PC-3 (cell line): Measurements from ENCODE around the gene LSP1. TPM values are rescaled to one million over a fixed set of nuclear protein-coding genes. Genes with fewer than 3 reads are reported as not detected.

ENCODE experiments used
- ATAC-seq: fragments of 200-7000 bp; cut with Tn5 transposase; 2 replicates; pipeline ENCODE4 v1.9.1; 2020; ENCODE audit warnings: mild to moderate bottlenecking, moderate library complexity
- BruUV-seq: library from RNA; stranded (reverse); fragments of 400-500 nt; replicated peaks from 2 replicates; lab custom pipeline; 2021; lab: Mats Ljungman, UMichigan
- CTCF ChIA-PET: fragments of 300-600 bp; sonication (Branson Sonifier 250); formaldehyde crosslinking; loops from one replicate; lab custom pipeline; 2022; ENCODE audit warnings: antibody characterized with exemption; lab: Charles Lee
- POLR2A ChIA-PET: fragments of 300-600 bp; sonication (Branson Sonifier 250); formaldehyde crosslinking; loops from one replicate; lab custom pipeline; 2022; ENCODE audit warnings: antibody characterized with exemption; ENCODE audit not compliant: unreplicated experiment; lab: Charles Lee
- DNase-seq: peaks from one replicate; pipeline ENCODE4 v3.0.0-alpha.2; 2015
- H2AFZ ChIP-seq: fragments of 300-600 bp; sonication (generic); 2 replicates; pipeline ENCODE4 v1.6.0; 2016; ENCODE audit warnings: antibody characterized with exemption, low read length
- H3F3A ChIP-seq: fragments of 300-600 bp; sonication (generic); one replicate; pipeline ENCODE4 v1.6.0; 2017; ENCODE audit warnings: antibody characterized with exemption, low read length, control low read depth, mild to moderate bottlenecking; ENCODE audit not compliant: unreplicated experiment
- H3K27ac ChIP-seq: fragments of 300-600 bp; sonication (generic); 2 replicates; pipeline ENCODE4 v1.5.1; 2016; ENCODE audit warnings: mild to moderate bottlenecking, low read length
- H3K27me3 ChIP-seq: fragments of 300-600 bp; sonication (generic); 2 replicates; pipeline ENCODE4 v1.6.1; 2016; ENCODE audit warnings: low read length, mixed read lengths
- H3K36me3 ChIP-seq: fragments of 300-600 bp; sonication (generic); 2 replicates; pipeline ENCODE4 v1.6.1; 2016; ENCODE audit warnings: low read depth, mixed run types, low read length, mixed read lengths
- H3K4me1 ChIP-seq: fragments of 300-600 bp; sonication (generic); 2 replicates; pipeline ENCODE4 v1.5.1; 2016; ENCODE audit warnings: low read length; ENCODE audit not compliant: insufficient read depth
- H3K4me2 ChIP-seq: fragments of 300-600 bp; sonication (generic); 2 replicates; pipeline ENCODE4 v1.6.0; 2016; ENCODE audit warnings: low read length
- H3K4me3 ChIP-seq: fragments of 300-600 bp; sonication (generic); 2 replicates; pipeline ENCODE4 v1.5.1; 2016; ENCODE audit warnings: mild to moderate bottlenecking, low read length, mixed read lengths
- H3K79me2 ChIP-seq: fragments of 300-600 bp; sonication (generic); 2 replicates; pipeline ENCODE4 v1.6.1; 2017; ENCODE audit warnings: low read length, mixed read lengths
- H3K9ac ChIP-seq: fragments of 300-600 bp; sonication (generic); 2 replicates; pipeline ENCODE4 v1.6.0; 2016; ENCODE audit warnings: mild to moderate bottlenecking, low read length
- H3K9me2 ChIP-seq: fragments of 300-600 bp; sonication (generic); replicated peaks from 2 replicates; pipeline ENCODE4 v1.6.1; 2016; ENCODE audit warnings: mixed run types, low read length, mixed read lengths
- H3K9me3 ChIP-seq: fragments of 300-600 bp; sonication (generic); 2 replicates; pipeline ENCODE4 v1.6.1; 2016; ENCODE audit warnings: low read length, mixed read lengths
- H4K20me1 ChIP-seq: fragments of 300-600 bp; sonication (generic); 2 replicates; pipeline ENCODE4 v1.6.1; 2016; ENCODE audit warnings: low read length, mixed read lengths
- EZH2 ChIP-seq: fragments of 300-600 bp; sonication (generic); IDR thresholded peaks from one replicate; pipeline ENCODE4 v1.6.1; 2017; ENCODE audit warnings: antibody characterized with exemption, mild to moderate bottlenecking, low read length; ENCODE audit not compliant: unreplicated experiment
- EZH2phosphoT487 ChIP-seq: fragments of 300-600 bp; sonication (generic); IDR thresholded peaks from 2 replicates; pipeline ENCODE4 v1.6.1; 2018; ENCODE audit warnings: mild to moderate bottlenecking, antibody characterized with exemption, low read length, borderline replicate concordance
- intact Hi-C: fragments of 100-400 bp; cut with micrococcal nuclease; formaldehyde crosslinking; loops from 2 replicates; pipeline ENCODE4 v1.9.0; 2023
- total RNA-seq: library from RNA; depleted of rRNA; stranded (reverse); fragments of >200 nt; gene quantifications from 2 replicates; pipeline ENCODE4 v1.2.3, GENCODE V29; 2014
- TF ChIP-seq, protein P1 (sequence below): fragments of 300-600 bp; sonication (generic); conservative IDR thresholded peaks from 2 replicates; pipeline ENCODE4 v1.5.1; 2017; ENCODE audit warnings: antibody characterized with exemption, low read depth, mild to moderate bottlenecking, low read length

The LSP1 gene
- total RNA-seq, 1 experiment from 2014 or later, result not detected

DNA sequence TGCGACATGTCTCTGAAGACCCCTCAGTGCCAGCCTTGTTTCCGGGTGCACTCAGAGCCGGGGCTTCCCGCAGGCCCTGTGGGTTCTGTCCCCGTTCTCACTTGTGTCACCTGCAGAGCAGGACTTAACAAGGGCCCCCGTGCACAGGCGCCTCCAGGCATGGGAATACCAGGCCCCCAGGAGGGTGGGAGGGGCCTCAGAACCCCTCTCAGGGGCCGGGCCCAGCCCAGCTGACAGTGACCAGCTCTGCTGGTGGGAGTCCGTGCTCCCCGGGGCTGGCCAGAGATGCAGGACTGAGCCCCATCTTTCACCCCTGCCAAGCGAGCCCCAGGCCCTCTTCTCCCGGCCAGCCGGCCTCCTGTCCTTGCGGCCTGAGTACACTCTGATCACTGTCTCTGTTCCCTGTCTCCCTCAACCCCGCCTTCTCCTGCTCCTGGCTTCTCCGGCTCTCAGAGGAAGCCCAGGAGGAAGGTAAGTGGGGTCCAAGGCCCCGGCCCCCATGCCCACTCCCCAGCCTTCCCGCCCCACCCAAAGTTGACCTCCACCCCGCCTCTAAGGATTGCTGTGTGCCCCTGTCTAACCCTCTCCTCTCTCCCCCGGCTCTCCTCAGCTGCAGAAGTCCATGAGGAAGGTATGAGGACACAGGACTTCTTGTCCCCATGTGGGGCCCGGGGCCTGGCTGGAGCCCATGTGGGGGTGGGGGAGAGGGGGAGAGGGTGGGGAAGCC lies 71.9 kb downstream of the LSP1 start:
- H3F3A ChIP-seq, result no peaks in the 10 kb centered on the region
- BruUV-seq, result no TSS peak
- no peaks in the 10 kb centered on the region for H3K4me1 ChIP-seq
- no peak overlapping the region for H3K27ac ChIP-seq
- no peaks in the 10 kb centered on the region for H3K36me3 ChIP-seq
- intact Hi-C loops, result no loop called here
- no peaks in the 10 kb centered on the region for H3K79me2 ChIP-seq
- no peaks in the 10 kb centered on the region for H4K20me1 ChIP-seq
- H2AFZ ChIP-seq, result no peak overlapping the region
- H3K4me2 ChIP-seq, result no peak overlapping the region
- no peak overlapping the region for H3K4me3 ChIP-seq
- no peak for ATAC-seq
- TF ChIP-seq EZH2phosphoT487 (no peak), EZH2 (no peak)
- TF ChIP-seq, protein P1, sequence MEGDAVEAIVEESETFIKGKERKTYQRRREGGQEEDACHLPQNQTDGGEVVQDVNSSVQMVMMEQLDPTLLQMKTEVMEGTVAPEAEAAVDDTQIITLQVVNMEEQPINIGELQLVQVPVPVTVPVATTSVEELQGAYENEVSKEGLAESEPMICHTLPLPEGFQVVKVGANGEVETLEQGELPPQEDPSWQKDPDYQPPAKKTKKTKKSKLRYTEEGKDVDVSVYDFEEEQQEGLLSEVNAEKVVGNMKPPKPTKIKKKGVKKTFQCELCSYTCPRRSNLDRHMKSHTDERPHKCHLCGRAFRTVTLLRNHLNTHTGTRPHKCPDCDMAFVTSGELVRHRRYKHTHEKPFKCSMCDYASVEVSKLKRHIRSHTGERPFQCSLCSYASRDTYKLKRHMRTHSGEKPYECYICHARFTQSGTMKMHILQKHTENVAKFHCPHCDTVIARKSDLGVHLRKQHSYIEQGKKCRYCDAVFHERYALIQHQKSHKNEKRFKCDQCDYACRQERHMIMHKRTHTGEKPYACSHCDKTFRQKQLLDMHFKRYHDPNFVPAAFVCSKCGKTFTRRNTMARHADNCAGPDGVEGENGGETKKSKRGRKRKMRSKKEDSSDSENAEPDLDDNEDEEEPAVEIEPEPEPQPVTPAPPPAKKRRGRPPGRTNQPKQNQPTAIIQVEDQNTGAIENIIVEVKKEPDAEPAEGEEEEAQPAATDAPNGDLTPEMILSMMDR, result no peak
- no peaks in the 10 kb centered on the region for H3K27me3 ChIP-seq
- H3K9ac ChIP-seq, result no peak overlapping the region
- ChIA-PET POLR2A (no interaction called here), CTCF (no interaction called here)
- H3K9me2 ChIP-seq, result no peaks in the 10 kb centered on the region
- no peak for DNase-seq
- no peaks in the 10 kb centered on the region for H3K9me3 ChIP-seq

DNA sequence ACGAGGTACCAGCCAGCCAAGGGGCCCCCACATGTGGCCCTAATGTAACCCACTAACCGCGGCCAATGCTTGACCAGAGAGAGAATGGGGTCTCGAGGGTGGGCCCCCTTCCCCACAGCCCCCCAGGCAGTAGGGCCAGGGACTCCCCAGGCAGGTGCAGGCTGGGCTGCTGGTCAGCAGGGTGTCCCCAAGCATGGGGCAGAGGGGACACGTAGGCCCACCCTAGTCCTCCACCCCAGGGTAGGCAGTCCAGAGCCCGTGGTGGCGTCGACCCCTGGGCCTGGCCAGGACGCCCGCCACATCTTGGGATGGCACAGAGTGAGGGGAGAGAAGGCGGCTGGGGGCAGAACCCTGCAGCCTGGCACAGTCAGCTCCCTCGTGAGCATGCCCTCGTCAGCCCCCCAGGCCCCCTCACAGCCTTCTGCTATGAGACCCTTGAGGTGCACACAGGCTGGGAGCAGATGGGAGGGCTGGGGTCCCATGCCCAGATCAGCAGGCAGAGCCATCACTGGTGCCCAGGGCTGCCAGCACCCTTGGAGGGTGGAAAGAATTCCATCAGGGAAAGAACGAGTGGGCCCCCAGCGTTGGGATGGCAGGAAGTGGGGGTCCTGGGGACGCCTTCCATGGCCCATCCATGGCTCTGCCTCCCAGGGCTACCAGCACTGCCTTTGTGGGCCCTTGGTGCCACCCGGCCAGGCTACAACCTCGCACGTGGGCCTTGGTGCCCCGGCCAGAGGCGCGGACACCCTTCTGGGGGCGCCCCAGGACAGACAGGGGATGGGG lies 72.7 kb downstream of the LSP1 start:
- ChIA-PET POLR2A (no interaction called here), CTCF (no interaction called here)
- no TSS peak for BruUV-seq
- intact Hi-C loops, result no loop called here
- H3K27ac ChIP-seq, result no peak overlapping the region
- H3K36me3 ChIP-seq, result no peaks in the 10 kb centered on the region
- no peaks in the 10 kb centered on the region for H3K9me3 ChIP-seq
- TF ChIP-seq EZH2 (no peak), EZH2phosphoT487 (no peak)
- TF ChIP-seq, protein P1, result no peak
- no peak overlapping the region for H3K9ac ChIP-seq
- H3K4me3 ChIP-seq, result no peak overlapping the region
- ATAC-seq (no peak), DNase-seq (no peak)
- no peak overlapping the region for H3K4me2 ChIP-seq
- no peaks in the 10 kb centered on the region for H3K4me1 ChIP-seq
- no peaks in the 10 kb centered on the region for H3K79me2 ChIP-seq
- no peaks in the 10 kb centered on the region for H3F3A ChIP-seq
- no peaks in the 10 kb centered on the region for H3K27me3 ChIP-seq
- no peak overlapping the region for H2AFZ ChIP-seq
- no peaks in the 10 kb centered on the region for H4K20me1 ChIP-seq
- no peaks in the 10 kb centered on the region for H3K9me2 ChIP-seq
